Limb (tissue), 2 donors: Measurements from ENCODE around the gene ELMO3.
A peak's percentile ranks its signal among the peaks of the same experiment; 100 is the strongest.

Experiments used
- DNase-seq, 2 donors: peaks; one replicate each; pipeline ENCODE4 v3.0.0-alpha.2; 2016; ENCODE audit errors: extremely low spot score in 2 of 2

Gene ELMO3

GRCh38 chr16:67241008-67241900 lies 42.3 kb downstream of the ELMO3 start:
- DNase-seq = no peak

GRCh38 chr16:67242138-67242730 lies 43.3 kb downstream of the ELMO3 start:
- no peak for DNase-seq

GRCh38 chr16:67243481-67243880 lies 44.5 kb downstream of the ELMO3 start:
- DNase-seq = no peak

- peak in 1 of 2 donors; percentile 26 for DNase-seq
Measured at GRCh38 chr16:67244387-67245185, 45.7 kb downstream of the ELMO3 start.

- no peak for DNase-seq
Measured at GRCh38 chr16:67245186-67245585, 46.3 kb downstream of the ELMO3 start.

GRCh38 chr16:67245674-67246080 lies 46.7 kb downstream of the ELMO3 start:
- DNase-seq = peak in 1 of 2 donors; percentile 58

GRCh38 chr16:67246081-67246755 lies 47.3 kb downstream of the ELMO3 start:
- DNase-seq = peak; percentile 61 to 88

- DNase-seq = peak in 1 of 2 donors; percentile 68
Measured at GRCh38 chr16:67246756-67247191, 47.8 kb downstream of the ELMO3 start.

- peak; percentile 94 to 96 for DNase-seq
Measured at GRCh38 chr16:67247192-67248072, 48.5 kb downstream of the ELMO3 start, which contains the start of gene FHOD1. Gene FHOD1 (minus strand): TSS chr16:67247481. CDS start chr16:67247410, 71 bp downstream.

GRCh38 chr16:67248073-67248400 lies 49.1 kb downstream of the ELMO3 start:
- no peak for DNase-seq

GRCh38 chr16:67248401-67249177 lies 49.7 kb downstream of the ELMO3 start, which contains the start of gene SLC9A5:
Gene SLC9A5 (plus strand): TSS chr16:67248979. CDS start chr16:67249015, 36 bp downstream.
- peak in 1 of 2 donors; percentile 66 for DNase-seq

- no peak for DNase-seq
Measured at GRCh38 chr16:67249178-67250044, 50.5 kb downstream of the ELMO3 start.

- DNase-seq = no peak
Measured at GRCh38 chr16:67250045-67250327, 51.1 kb downstream of the ELMO3 start.

GRCh38 chr16:67252609-67253497 lies 53.9 kb downstream of the ELMO3 start:
- DNase-seq = no peak
